Measurements from ENCODE around the gene WWTR1.
A peak's percentile ranks its signal among the peaks of the same experiment; 100 is the strongest.

DNA sequence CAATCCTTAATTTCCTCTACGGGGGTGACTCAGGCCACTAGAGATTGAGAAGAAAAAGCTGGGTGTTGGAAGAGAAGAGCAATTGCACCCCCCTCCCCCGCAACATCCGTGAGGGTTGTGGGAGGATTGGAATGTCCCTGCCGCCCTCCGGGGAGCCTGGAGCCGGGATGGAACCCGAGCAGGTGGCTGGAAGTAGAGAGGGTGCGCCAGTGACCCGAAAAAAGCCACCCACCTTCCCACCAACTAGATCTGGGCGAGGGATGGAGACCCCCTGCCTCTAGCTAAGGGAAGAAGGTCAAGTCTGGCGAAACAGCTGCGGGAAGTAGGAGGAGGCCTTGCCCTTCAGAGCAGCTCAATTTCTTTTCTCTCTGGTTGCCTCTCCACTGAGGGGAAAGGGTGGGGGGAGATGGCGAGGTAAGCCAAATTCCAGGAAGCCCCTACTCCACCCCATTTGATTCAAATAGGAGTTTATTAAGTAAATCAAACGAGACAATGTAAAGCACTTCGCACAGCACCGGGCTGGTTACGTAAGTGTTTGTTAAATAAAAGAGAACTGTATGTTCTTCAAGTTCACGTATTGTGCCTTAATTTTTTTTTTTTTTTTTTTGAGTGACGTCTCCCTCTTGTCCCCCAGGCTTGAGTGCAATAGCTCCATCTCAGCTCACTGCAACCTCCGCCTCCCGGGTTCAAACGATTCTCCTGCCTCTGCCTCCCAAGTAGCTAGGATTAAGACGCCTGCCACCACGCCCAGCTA, 1.1 kb upstream of the WWTR1 start:
- TF ChIP-seq, protein P1, sequence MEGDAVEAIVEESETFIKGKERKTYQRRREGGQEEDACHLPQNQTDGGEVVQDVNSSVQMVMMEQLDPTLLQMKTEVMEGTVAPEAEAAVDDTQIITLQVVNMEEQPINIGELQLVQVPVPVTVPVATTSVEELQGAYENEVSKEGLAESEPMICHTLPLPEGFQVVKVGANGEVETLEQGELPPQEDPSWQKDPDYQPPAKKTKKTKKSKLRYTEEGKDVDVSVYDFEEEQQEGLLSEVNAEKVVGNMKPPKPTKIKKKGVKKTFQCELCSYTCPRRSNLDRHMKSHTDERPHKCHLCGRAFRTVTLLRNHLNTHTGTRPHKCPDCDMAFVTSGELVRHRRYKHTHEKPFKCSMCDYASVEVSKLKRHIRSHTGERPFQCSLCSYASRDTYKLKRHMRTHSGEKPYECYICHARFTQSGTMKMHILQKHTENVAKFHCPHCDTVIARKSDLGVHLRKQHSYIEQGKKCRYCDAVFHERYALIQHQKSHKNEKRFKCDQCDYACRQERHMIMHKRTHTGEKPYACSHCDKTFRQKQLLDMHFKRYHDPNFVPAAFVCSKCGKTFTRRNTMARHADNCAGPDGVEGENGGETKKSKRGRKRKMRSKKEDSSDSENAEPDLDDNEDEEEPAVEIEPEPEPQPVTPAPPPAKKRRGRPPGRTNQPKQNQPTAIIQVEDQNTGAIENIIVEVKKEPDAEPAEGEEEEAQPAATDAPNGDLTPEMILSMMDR (IDR thresholded peaks at IDR 0.05): no peak
- TF ChIP-seq EP300 (IDR thresholded peaks at IDR 0.05): peak in 1 of 4 donors; percentile 47

Data from upper lobe of left lung (tissue), 4 donors.